IMR-90 (cell line): ENCODE measurements around the gene HGFAC. TPM values are rescaled to one million over a fixed set of nuclear protein-coding genes. Genes with fewer than 3 reads are reported as not detected.

Experiments
- ATAC-seq: fragments of 200-7000 bp; cut with Tn5 transposase; 2 replicates; pipeline ENCODE4 v1.9.1; 2020; ENCODE audit warnings: low read depth, mild to moderate bottlenecking, moderate library complexity
- BruUV-seq: library from RNA; stranded (reverse); fragments of 400-500 nt; replicated peaks from 2 replicates; lab custom pipeline; 2021; lab: Mats Ljungman, UMichigan
- CTCF ChIA-PET: fragments of 300-600 bp; formaldehyde crosslinking; extraction: SDS; loops from one replicate; lab custom pipeline; 2021; ENCODE audit warnings: antibody characterized with exemption; lab: Yijun Ruan, JAX
- POLR2A ChIA-PET: fragments of 300-600 bp; sonication (Branson Sonifier 250); formaldehyde crosslinking; loops from one replicate; lab custom pipeline; 2022; ENCODE audit warnings: antibody characterized with exemption; ENCODE audit not compliant: unreplicated experiment; lab: Charles Lee
- DNase-seq: peaks from one replicate; pipeline ENCODE4 v3.0.0; 2013
- H2AFZ ChIP-seq: replicated peaks from 2 replicates; pipeline ENCODE3; 2013; ENCODE audit warnings: low read length, mild to moderate bottlenecking; ENCODE audit not compliant: poor library complexity
- H2AK5ac ChIP-seq: 2 replicates; pipeline ENCODE4 v1.6.1; 2013; ENCODE audit warnings: low read depth, low read length, inconsistent platforms
- H2AK9ac ChIP-seq: replicated peaks from 2 replicates; pipeline ENCODE3; 2013; ENCODE audit warnings: mild to moderate bottlenecking, low read depth, low read length, moderate library complexity; ENCODE audit not compliant: poor library complexity
- H2BK120ac ChIP-seq: 2 replicates; pipeline ENCODE4 v1.6.1; 2013; ENCODE audit warnings: low read depth, low read length, inconsistent platforms
- H2BK15ac ChIP-seq: 3 replicates; pipeline ENCODE4 v1.6.1; 2013; ENCODE audit warnings: low read depth, low read length, inconsistent platforms
- H2BK20ac ChIP-seq: 2 replicates; pipeline ENCODE4 v1.6.1; 2013; ENCODE audit warnings: low read depth, mild to moderate bottlenecking, inconsistent platforms, low read length, moderate library complexity
- H2BK5ac ChIP-seq: 2 replicates; pipeline ENCODE4 v1.6.1; 2013; ENCODE audit warnings: mild to moderate bottlenecking, low read depth, low read length, inconsistent platforms; ENCODE audit not compliant: poor library complexity, severe bottlenecking
- H3K14ac ChIP-seq: replicated peaks from 2 replicates; pipeline ENCODE4 v1.6.1; 2013; ENCODE audit warnings: low read depth, low read length, inconsistent platforms
- H3K18ac ChIP-seq: 2 replicates; pipeline ENCODE4 v1.6.1; 2013; ENCODE audit warnings: low read depth, low read length, control low read depth
- H3K23ac ChIP-seq: 2 replicates; pipeline ENCODE4 v1.6.1; 2013; ENCODE audit warnings: low read depth, low read length, inconsistent platforms
- H3K27ac ChIP-seq: 2 replicates; pipeline ENCODE4 v1.5.1; 2013; ENCODE audit warnings: mild to moderate bottlenecking, control low read depth, low read length; ENCODE audit not compliant: insufficient read depth
- H3K27me3 ChIP-seq: 2 replicates; pipeline ENCODE4 v1.6.1; 2013; ENCODE audit warnings: low read length; ENCODE audit not compliant: control insufficient read depth, insufficient read depth
- H3K36me3 ChIP-seq: 2 replicates; pipeline ENCODE4 v1.6.1; 2013; ENCODE audit warnings: low read length, mixed read lengths; ENCODE audit not compliant: control insufficient read depth, insufficient read depth
- H3K4ac ChIP-seq: 2 replicates; pipeline ENCODE4 v1.6.1; 2013; ENCODE audit warnings: low read depth, low read length, inconsistent platforms
- H3K4me1 ChIP-seq: 2 replicates; pipeline ENCODE4 v1.6.1; 2013; ENCODE audit warnings: low read length, mixed read lengths; ENCODE audit not compliant: control insufficient read depth, insufficient read depth
- H3K4me2 ChIP-seq: 2 replicates; pipeline ENCODE4 v1.6.1; 2013; ENCODE audit warnings: low read depth, mild to moderate bottlenecking, control low read depth, low read length, moderate library complexity
- H3K4me3 ChIP-seq: 2 replicates; pipeline ENCODE4 v1.5.1; 2013; ENCODE audit warnings: low read depth, mild to moderate bottlenecking, control low read depth, low read length, moderate library complexity; ENCODE audit not compliant: insufficient read depth
- H3K56ac ChIP-seq: 2 replicates; pipeline ENCODE4 v1.6.1; 2013; ENCODE audit warnings: low read length, inconsistent platforms; ENCODE audit not compliant: insufficient read depth; ENCODE audit errors: extremely low read depth
- H3K79me1 ChIP-seq, 2 experiments: 2 replicates each; pipeline ENCODE4 v1.6.1; 2013; ENCODE audit warnings: low read length in 2 of 2, inconsistent platforms in 1 of 2, low read depth in 1 of 2
- H3K9ac ChIP-seq: 2 replicates; pipeline ENCODE4 v1.6.1; 2013; ENCODE audit warnings: low read depth, low read length, control low read depth
- H3K9me1 ChIP-seq: 2 replicates; pipeline ENCODE4 v1.6.1; 2013; ENCODE audit warnings: low read length, inconsistent platforms; ENCODE audit not compliant: insufficient read depth
- H3K9me3 ChIP-seq: 2 replicates; pipeline ENCODE4 v1.6.1; 2013; ENCODE audit warnings: low read length; ENCODE audit not compliant: control insufficient read depth, insufficient read depth
- H4K20me1 ChIP-seq: 2 replicates; pipeline ENCODE4 v1.6.1; 2013; ENCODE audit warnings: low read length, inconsistent platforms; ENCODE audit not compliant: insufficient read depth
- H4K5ac ChIP-seq: 2 replicates; pipeline ENCODE4 v1.6.1; 2013; ENCODE audit warnings: mild to moderate bottlenecking, low read depth, low read length, control low read depth
- H4K8ac ChIP-seq, 2 experiments: 2 replicates each; pipeline ENCODE4 v1.6.1; 2013; ENCODE audit warnings: low read depth in 2 of 2, low read length in 2 of 2, control low read depth in 1 of 2, inconsistent platforms in 1 of 2
- H4K91ac ChIP-seq: 2 replicates; pipeline ENCODE4 v1.6.1; 2013; ENCODE audit warnings: low read depth, low read length, inconsistent platforms; ENCODE audit not compliant: insufficient read depth
- BHLHE40 ChIP-seq: fragments of 150-350 bp; IDR thresholded peaks from 2 replicates; pipeline ENCODE4 v1.6.1; 2016; ENCODE audit warnings: mild to moderate bottlenecking, low read depth, low read length
- MXI1 ChIP-seq: IDR thresholded peaks from 2 replicates; pipeline ENCODE4 v1.6.1; 2012; ENCODE audit warnings: low read depth, mild to moderate bottlenecking, low read length, moderate library complexity, borderline replicate concordance
- NFE2L2 ChIP-seq: fragments of 150-350 bp; IDR thresholded peaks from 2 replicates; pipeline ENCODE4 v1.6.1; 2016; ENCODE audit warnings: low read depth, mild to moderate bottlenecking, low read length
- POLR2A ChIP-seq: IDR thresholded peaks from 2 replicates; pipeline ENCODE4 v1.6.1; 2012; ENCODE audit warnings: mild to moderate bottlenecking, low read depth, low read length
- RCOR1 ChIP-seq: IDR thresholded peaks from 2 replicates; pipeline ENCODE4 v1.6.1; 2012; ENCODE audit warnings: mild to moderate bottlenecking, low read length, improper control_type of control experiment; ENCODE audit not compliant: insufficient replicate concordance
- SMC3 ChIP-seq: fragments of 150-350 bp; IDR thresholded peaks from 2 replicates; pipeline ENCODE4 v1.6.1; 2016; ENCODE audit warnings: low read depth, mild to moderate bottlenecking, antibody characterized with exemption, low read length, moderate library complexity
- USF2 ChIP-seq: fragments of 150-350 bp; IDR thresholded peaks from 2 replicates; pipeline ENCODE4 v1.6.1; 2017; ENCODE audit warnings: mild to moderate bottlenecking, antibody characterized with exemption, low read length, low read depth
- WGBS, 2 experiments: methylation state at CpG; one replicate each; pipeline versions ENCODE4 v1.1.5 to v1.1.7; 2013; ENCODE audit warnings: missing lambda C conversion rate in 2 of 2; ENCODE audit not compliant: insufficient read length in 1 of 2; ENCODE audit errors: extremely low coverage in 2 of 2; 5-methylcytosine and 5-hydroxymethylcytosine counted together
- dilution Hi-C: fragments of 300-500 bp; cut with HindIII; formaldehyde crosslinking; loops from one replicate; pipeline ENCODE4 v1.14.3; 2018; ENCODE audit warnings: low sequenced_read_pairs; ENCODE audit not compliant: unreplicated experiment
- in situ Hi-C: fragments of 300-500 bp; cut with MboI; formaldehyde crosslinking; loops from 3 replicates; pipeline ENCODE4 v1.14.3; 2019; ENCODE audit warnings: low sequenced_read_pairs, inconsistent platforms, mixed read lengths
- intact Hi-C: fragments of 100-400 bp; cut with micrococcal nuclease; formaldehyde crosslinking; loops from 2 replicates; pipeline ENCODE4 v1.10.0; 2022
- polyA plus RNA-seq, 3 experiments: library from polyadenylated mRNA; depleted of rRNA; stranded (reverse); fragments of >200 nt; gene quantifications; 2 replicates each; pipeline ENCODE4 v1.2.3, GENCODE V29; 2012; ENCODE audit warnings: low replicate concordance in 1 of 3
- total RNA-seq: library from RNA; depleted of rRNA; stranded (reverse); fragments of >200 nt; gene quantifications from 2 replicates; pipeline ENCODE4 v1.2.3, GENCODE V29; 2012

The HGFAC gene
- total and polyA plus RNA-seq, 2 of the 4 experiments (the other 2 are of a cell fraction) = 0.05 TPM; not detected in 1

GRCh38 chr4:3445829-3446545, 4.2 kb downstream of the HGFAC start:
- Histone ChIP-seq H4K20me1 (peaks cover 5% of the 10 kb centered on the region; the same call in 1 of the 2 replicates), H3K18ac (no peak overlapping the region), H3K4me2 (no peak overlapping the region), H4K91ac (no peak overlapping the region), H3K56ac (no peak overlapping the region), H3K9ac (no peak overlapping the region), H3K27me3 (peaks cover 2% of the 10 kb centered on the region; the same call in 1 of the 2 replicates), H3K23ac (no peak overlapping the region), H4K8ac (no peak overlapping the region), H2AFZ (no peak overlapping the region), H3K27ac (no peak overlapping the region), H3K9me1 (no peaks in the 10 kb centered on the region; the same call in 1 of the 2 replicates), H3K36me3 (no peaks in the 10 kb centered on the region), H2BK120ac (no peak overlapping the region), H3K14ac (no peak overlapping the region), H3K79me1 (no peaks in the 10 kb centered on the region), H2AK9ac (no peak overlapping the region), H4K5ac (no peak overlapping the region), H2BK5ac (no peak overlapping the region), H3K4me3 (no peak overlapping the region), H3K9me3 (no peaks in the 10 kb centered on the region), H2AK5ac (no peak overlapping the region), H3K4me1 (no peaks in the 10 kb centered on the region), H3K4ac (no peak overlapping the region), H2BK15ac (no peak overlapping the region), H2BK20ac (no peak overlapping the region)
- in situ Hi-C loops = no loop called here
- CTCF ChIA-PET = no interaction called here
- ATAC-seq (no peak), DNase-seq (no peak)
- intact Hi-C loops = no loop called here
- POLR2A ChIA-PET = no interaction called here
- dilution Hi-C loops = no loop called here
- TF ChIP-seq MXI1 = no peak
- TF ChIP-seq POLR2A = no peak
- no peak for TF ChIP-seq NFE2L2
- no peak for TF ChIP-seq RCOR1
- TF ChIP-seq USF2 = no peak
- no peak for TF ChIP-seq SMC3
- no peak for TF ChIP-seq BHLHE40
- no TSS peak for BruUV-seq
- 91% methylated on average over 26 of the region's 34 CpGs; no CpG with 5 or more reads in 1 of the 2 experiments for whole genome bisulfite sequencing, 2 experiments
